Measurements from ENCODE around the gene ACOT2.
"Not testable (repeated sequence)": the region's sequence is repeated elsewhere in the genome, so short reads cannot be mapped to it uniquely, and the experiment has no call there.

DNA sequence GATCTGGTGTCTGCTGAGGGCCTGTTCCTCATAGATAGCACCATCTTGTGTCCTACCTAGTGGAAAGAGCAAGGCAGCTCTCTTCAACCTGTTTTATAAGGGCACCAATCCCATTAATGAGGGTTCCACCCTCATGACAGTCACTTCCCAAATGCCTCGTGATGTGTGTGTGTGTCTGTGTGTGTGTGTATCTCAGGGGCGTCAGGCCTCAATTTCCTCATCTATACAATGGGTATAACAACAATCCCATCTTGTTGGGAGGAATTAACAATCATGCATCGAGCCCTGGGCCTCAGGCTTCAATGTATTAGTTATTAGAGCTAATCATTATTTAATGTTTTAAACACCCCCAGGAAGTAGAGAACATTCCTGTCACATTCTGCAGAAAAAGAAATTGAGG is 19.9 kb upstream of the ACOT2 start:
- TF ChIP-seq, protein P1, sequence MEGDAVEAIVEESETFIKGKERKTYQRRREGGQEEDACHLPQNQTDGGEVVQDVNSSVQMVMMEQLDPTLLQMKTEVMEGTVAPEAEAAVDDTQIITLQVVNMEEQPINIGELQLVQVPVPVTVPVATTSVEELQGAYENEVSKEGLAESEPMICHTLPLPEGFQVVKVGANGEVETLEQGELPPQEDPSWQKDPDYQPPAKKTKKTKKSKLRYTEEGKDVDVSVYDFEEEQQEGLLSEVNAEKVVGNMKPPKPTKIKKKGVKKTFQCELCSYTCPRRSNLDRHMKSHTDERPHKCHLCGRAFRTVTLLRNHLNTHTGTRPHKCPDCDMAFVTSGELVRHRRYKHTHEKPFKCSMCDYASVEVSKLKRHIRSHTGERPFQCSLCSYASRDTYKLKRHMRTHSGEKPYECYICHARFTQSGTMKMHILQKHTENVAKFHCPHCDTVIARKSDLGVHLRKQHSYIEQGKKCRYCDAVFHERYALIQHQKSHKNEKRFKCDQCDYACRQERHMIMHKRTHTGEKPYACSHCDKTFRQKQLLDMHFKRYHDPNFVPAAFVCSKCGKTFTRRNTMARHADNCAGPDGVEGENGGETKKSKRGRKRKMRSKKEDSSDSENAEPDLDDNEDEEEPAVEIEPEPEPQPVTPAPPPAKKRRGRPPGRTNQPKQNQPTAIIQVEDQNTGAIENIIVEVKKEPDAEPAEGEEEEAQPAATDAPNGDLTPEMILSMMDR (IDR thresholded peaks at IDR 0.05): not testable (repeated sequence)
- TF ChIP-seq POLR2A (IDR thresholded peaks at IDR 0.05): not testable (repeated sequence)
